Endothelial cell of umbilical vein (primary cell): Measurements from ENCODE around the gene CNTN3.

Source experiments
- CTCF ChIP-seq, 2 donors: IDR thresholded peaks; 1 replicate in 1 of 2; 2 replicates in 1 of 2; pipeline ENCODE4 v1.5.1; 2011; ENCODE audit warnings: low read length in 2 of 2, mild to moderate bottlenecking in 2 of 2, moderate library complexity in 2 of 2, control low read depth in 1 of 2, inconsistent platforms in 1 of 2, low read depth in 1 of 2; ENCODE audit not compliant: insufficient read depth in 1 of 2; ENCODE audit errors: extremely low read depth in 1 of 2
- EZH2 ChIP-seq: IDR thresholded peaks from 2 replicates; pipeline ENCODE4 v1.6.1; 2012; ENCODE audit warnings: borderline replicate concordance, low read depth, mild to moderate bottlenecking, moderate library complexity, low read length, inconsistent platforms; ENCODE audit not compliant: severe bottlenecking
- GATA2 ChIP-seq: IDR thresholded peaks from 2 replicates; pipeline ENCODE4 v1.7.0; 2011; ENCODE audit warnings: low read depth, mild to moderate bottlenecking, moderate library complexity, mixed read lengths, low read length; ENCODE audit not compliant: insufficient read length, insufficient read depth
- MAX ChIP-seq: IDR thresholded peaks from 2 replicates; pipeline ENCODE4 v1.6.1; 2011; ENCODE audit not compliant: insufficient read depth, insufficient read length
- MYC ChIP-seq: IDR thresholded peaks from one replicate; pipeline ENCODE4 v1.6.1; 2011; ENCODE audit warnings: mild to moderate bottlenecking, low read depth, low read length
- POLR2A ChIP-seq: IDR thresholded peaks from 2 replicates; pipeline ENCODE4 v1.6.1; 2012; ENCODE audit warnings: low read depth, mild to moderate bottlenecking, control low read depth, low read length
- POLR2AphosphoS5 ChIP-seq: IDR thresholded peaks from 2 replicates; pipeline ENCODE4 v1.6.1; 2012; ENCODE audit warnings: low read depth, mild to moderate bottlenecking, control low read depth, low read length, moderate library complexity; ENCODE audit not compliant: insufficient read depth

GRCh38 chr3:74599564-74599963 is 14.9 kb downstream of the CNTN3 start:
- no peak for TF ChIP-seq CTCF (IDR thresholded peaks at IDR 0.05; ENCODE audit: extremely low read depth in 1 of 2, insufficient read depth in 1 of 2, low read depth in 1 of 2, low read length in 2 of 2)
- no peak for TF ChIP-seq POLR2A
- no peak for TF ChIP-seq POLR2AphosphoS5
- no peak for TF ChIP-seq EZH2
- no peak for TF ChIP-seq MYC
- TF ChIP-seq MAX = no peak
- TF ChIP-seq GATA2 = no peak
